ENCODE results near the gene LIMS1. TPM values are rescaled to one million over a fixed set of nuclear protein-coding genes. Genes with fewer than 3 reads are reported as not detected.
A peak's percentile ranks its signal among the peaks of the same experiment; 100 is the strongest.

Gene LIMS1
- total and polyA plus RNA-seq, 2 of the 13 experiments (the other 11 are each of a cell fraction or from before 2014, with no cell fraction given): 38.3 to 49.6 TPM

DNA sequence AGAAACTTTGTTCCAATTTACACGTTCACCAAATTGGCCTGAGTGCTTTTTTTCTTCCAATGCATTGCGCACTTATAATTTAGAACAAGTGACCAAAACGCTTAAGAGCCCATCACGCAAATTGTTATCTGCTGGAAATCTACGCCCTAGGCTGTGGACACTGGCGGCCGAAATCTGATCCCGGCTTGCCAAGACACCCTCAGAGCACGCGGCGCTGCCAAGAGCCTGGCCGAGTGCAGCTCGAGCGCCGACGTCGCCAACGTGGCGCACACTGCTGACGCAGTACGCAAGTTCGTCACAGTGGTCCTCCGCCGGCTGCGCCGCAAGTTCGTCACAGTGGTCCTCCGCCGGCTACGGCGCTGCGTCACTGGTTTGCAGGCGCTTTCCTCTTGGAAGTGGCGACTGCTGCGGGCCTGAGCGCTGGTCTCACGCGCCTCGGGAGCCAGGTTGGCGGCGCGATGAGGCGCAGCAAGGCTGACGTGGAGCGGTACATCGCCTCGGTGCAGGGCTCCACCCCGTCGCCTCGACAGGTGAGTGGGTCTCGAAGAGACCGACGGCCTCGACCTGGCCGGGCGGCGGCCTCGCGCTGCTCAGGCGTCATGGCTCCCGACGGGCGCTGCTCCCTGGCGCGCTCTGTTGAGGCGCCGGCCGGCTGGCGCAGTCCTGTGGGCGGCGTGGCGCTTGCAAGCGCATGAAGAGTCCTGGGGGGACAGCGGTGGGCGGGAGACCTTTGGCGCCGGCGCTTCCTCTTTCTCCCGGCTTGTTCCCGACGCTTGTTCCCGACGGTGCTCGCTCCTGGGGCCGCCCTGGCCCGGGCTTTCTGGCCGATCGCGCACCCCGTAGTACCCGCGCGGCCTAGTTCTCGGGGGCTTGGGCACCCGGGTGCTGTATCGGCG lies 185.1 kb downstream of the LIMS1 start, which contains the start of gene RANBP2 (continued):
- TF ChIP-seq ZHX2 (IDR thresholded peaks at IDR 0.05; ENCODE audit: low read depth) (peak; percentile 100), ZHX2 (CRISPR knock-in tag; IDR thresholded peaks at IDR 0.05; ENCODE audit: borderline replicate concordance) (peak; percentile 78; the same call in 1 of the 2 replicates), ZNF883 (CRISPR knock-in tag; IDR thresholded peaks at IDR 0.05; ENCODE audit: not compliant biosample characterization) (peak; percentile 96), ZNF136 (CRISPR knock-in tag; IDR thresholded peaks at IDR 0.05; ENCODE audit: low read depth) (no peak), SOX6 (IDR thresholded peaks at IDR 0.05) (no peak), SOX6 (CRISPR knock-in tag; IDR thresholded peaks at IDR 0.05) (peak; percentile 84), GPN1 (CRISPR knock-in tag; IDR thresholded peaks at IDR 0.05; ENCODE audit: borderline replicate concordance) (peak; percentile 97), ZNF609 (CRISPR knock-in tag; IDR thresholded peaks at IDR 0.05; ENCODE audit: borderline replicate concordance) (peak; percentile 78), ZBTB44 (CRISPR knock-in tag; IDR thresholded peaks at IDR 0.05) (peak; percentile 84; the same call in 1 of the 2 replicates), EZH2 (conservative IDR thresholded peaks at IDR 0.05; ENCODE audit: low read depth, low read length) (no peak), SNAPC5 (CRISPR knock-in tag; IDR thresholded peaks at IDR 0.05; ENCODE audit: borderline replicate concordance) (peak; percentile 87), ZNF652 (CRISPR knock-in tag; IDR thresholded peaks at IDR 0.05; ENCODE audit: borderline replicate concordance, low read depth) (no peak), STAG1 (CRISPR knock-in tag; IDR thresholded peaks at IDR 0.05) (no peak; the same call in 1 of the 2 replicates), ZNF17 (CRISPR knock-in tag; IDR thresholded peaks at IDR 0.05) (no peak), CENPBD1 (CRISPR knock-in tag; IDR thresholded peaks at IDR 0.05; ENCODE audit: borderline replicate concordance, low read depth) (no peak)
